KMS-11 (cell line): ENCODE results near the gene GRIK3.

Experiments used
- H2AFZ ChIP-seq: fragments of 200-600 bp; sonication (generic); 2 replicates; pipeline ENCODE4 v1.6.1; 2016; ENCODE audit warnings: antibody characterized with exemption, mixed run types, low read depth
- H3K27ac ChIP-seq: fragments of 200-600 bp; sonication (generic); 2 replicates; pipeline ENCODE4 v1.6.1; 2016; ENCODE audit warnings: mild to moderate bottlenecking, mixed run types
- H3K27me3 ChIP-seq: fragments of 200-600 bp; sonication (generic); 2 replicates; pipeline ENCODE4 v1.6.1; 2017; ENCODE audit warnings: mild to moderate bottlenecking, low read depth, mixed run types, moderate library complexity; ENCODE audit not compliant: insufficient read depth
- H3K36me3 ChIP-seq: fragments of 200-600 bp; sonication (generic); 2 replicates; pipeline ENCODE4 v1.6.1; 2017; ENCODE audit warnings: mild to moderate bottlenecking, mixed run types; ENCODE audit not compliant: insufficient read depth
- H3K4me1 ChIP-seq: fragments of 200-600 bp; sonication (generic); 2 replicates; pipeline ENCODE4 v1.6.1; 2016; ENCODE audit warnings: mild to moderate bottlenecking, low read depth, mixed run types; ENCODE audit not compliant: poor library complexity, severe bottlenecking
- H3K4me2 ChIP-seq: fragments of 200-600 bp; sonication (generic); 2 replicates; pipeline ENCODE4 v1.7.0; 2016; ENCODE audit warnings: mild to moderate bottlenecking, mixed run types
- H3K4me3 ChIP-seq: fragments of 200-600 bp; sonication (generic); IDR thresholded peaks from 2 replicates; pipeline ENCODE4 v1.6.1; 2017; ENCODE audit warnings: low read depth, low read length, mixed read lengths; ENCODE audit not compliant: insufficient read depth
- H3K79me2 ChIP-seq: fragments of 200-600 bp; sonication (generic); 2 replicates; pipeline ENCODE4 v1.6.1; 2016; ENCODE audit warnings: low read depth, mixed run types; ENCODE audit not compliant: insufficient read depth
- H3K9ac ChIP-seq: fragments of 200-600 bp; sonication (generic); 2 replicates; pipeline ENCODE4 v1.6.1; 2016; ENCODE audit warnings: mild to moderate bottlenecking, mixed run types
- H4K20me1 ChIP-seq: fragments of 200-600 bp; sonication (generic); 2 replicates; pipeline ENCODE4 v1.6.1; 2016; ENCODE audit warnings: mild to moderate bottlenecking, mixed run types; ENCODE audit not compliant: insufficient read depth
- TF ChIP-seq, protein P1 (sequence below): fragments of 200-600 bp; sonication (generic); conservative IDR thresholded peaks from 2 replicates; pipeline ENCODE4 v1.6.1; 2017; ENCODE audit warnings: low read depth, mild to moderate bottlenecking, antibody characterized with exemption, low read length, moderate library complexity, mixed read lengths

Gene GRIK3

DNA sequence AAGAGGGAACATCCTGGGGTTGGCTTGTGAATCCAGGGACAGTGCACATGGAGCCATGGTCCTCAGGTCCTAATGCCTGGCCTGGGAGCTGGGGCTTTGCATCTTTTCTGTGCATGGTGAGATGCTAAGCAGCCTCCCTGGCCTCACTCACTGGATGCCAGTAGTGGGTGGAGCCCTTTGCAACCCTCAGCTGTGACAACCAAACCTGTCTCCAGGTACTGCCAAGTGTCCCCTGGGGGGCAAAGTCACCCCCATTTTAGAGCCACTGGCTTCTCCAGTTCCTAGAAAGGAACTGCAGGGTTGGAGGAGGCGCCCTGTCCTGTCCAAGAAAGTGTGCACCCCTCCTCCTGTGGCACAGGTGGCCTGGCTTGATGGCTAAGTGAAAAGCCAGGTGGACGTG is 44.6 kb upstream of the GRIK3 start:
- no peak overlapping the region for H3K4me3 ChIP-seq
- TF ChIP-seq, protein P1, sequence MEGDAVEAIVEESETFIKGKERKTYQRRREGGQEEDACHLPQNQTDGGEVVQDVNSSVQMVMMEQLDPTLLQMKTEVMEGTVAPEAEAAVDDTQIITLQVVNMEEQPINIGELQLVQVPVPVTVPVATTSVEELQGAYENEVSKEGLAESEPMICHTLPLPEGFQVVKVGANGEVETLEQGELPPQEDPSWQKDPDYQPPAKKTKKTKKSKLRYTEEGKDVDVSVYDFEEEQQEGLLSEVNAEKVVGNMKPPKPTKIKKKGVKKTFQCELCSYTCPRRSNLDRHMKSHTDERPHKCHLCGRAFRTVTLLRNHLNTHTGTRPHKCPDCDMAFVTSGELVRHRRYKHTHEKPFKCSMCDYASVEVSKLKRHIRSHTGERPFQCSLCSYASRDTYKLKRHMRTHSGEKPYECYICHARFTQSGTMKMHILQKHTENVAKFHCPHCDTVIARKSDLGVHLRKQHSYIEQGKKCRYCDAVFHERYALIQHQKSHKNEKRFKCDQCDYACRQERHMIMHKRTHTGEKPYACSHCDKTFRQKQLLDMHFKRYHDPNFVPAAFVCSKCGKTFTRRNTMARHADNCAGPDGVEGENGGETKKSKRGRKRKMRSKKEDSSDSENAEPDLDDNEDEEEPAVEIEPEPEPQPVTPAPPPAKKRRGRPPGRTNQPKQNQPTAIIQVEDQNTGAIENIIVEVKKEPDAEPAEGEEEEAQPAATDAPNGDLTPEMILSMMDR = no peak
- no peaks in the 10 kb centered on the region for H4K20me1 ChIP-seq
- no peaks in the 10 kb centered on the region for H3K79me2 ChIP-seq
- H3K4me2 ChIP-seq = no peak overlapping the region
- no peak overlapping the region for H3K9ac ChIP-seq
- H3K27ac ChIP-seq = no peak overlapping the region
- no peaks in the 10 kb centered on the region for H3K36me3 ChIP-seq
- H3K4me1 ChIP-seq = no peaks in the 10 kb centered on the region
- peaks cover 33% of the 10 kb centered on the region; the same call in 1 of the 2 replicates for H3K27me3 ChIP-seq
- no peak overlapping the region for H2AFZ ChIP-seq

DNA sequence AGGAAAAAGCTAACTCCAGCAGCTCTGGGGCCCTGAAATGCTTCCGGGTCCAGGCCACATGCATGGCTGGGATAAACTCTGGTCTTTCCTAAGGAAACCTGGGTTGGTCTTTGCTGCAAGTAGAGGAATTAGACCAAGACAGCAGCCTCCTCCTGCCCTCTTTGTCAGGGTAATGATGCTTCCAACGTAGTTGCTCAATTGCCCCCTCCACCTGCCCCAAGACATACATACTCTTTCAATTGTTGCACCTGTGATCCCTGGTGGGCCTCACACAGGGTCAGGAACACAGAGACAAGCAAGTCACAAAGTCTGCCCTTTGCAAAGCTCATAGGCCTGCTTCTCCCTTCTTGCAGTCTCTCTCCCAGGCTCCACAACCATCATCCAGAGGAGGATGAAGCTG is 41.9 kb upstream of the GRIK3 start:
- Histone ChIP-seq H2AFZ (no peak overlapping the region), H3K27me3 (peaks cover 23% of the 10 kb centered on the region; the same call in 1 of the 2 replicates), H3K79me2 (no peaks in the 10 kb centered on the region), H3K27ac (no peak overlapping the region), H3K9ac (no peak overlapping the region), H4K20me1 (no peaks in the 10 kb centered on the region), H3K36me3 (no peaks in the 10 kb centered on the region), H3K4me1 (no peaks in the 10 kb centered on the region), H3K4me3 (no peak overlapping the region), H3K4me2 (no peak overlapping the region)
- TF ChIP-seq, protein P1 = no peak

DNA sequence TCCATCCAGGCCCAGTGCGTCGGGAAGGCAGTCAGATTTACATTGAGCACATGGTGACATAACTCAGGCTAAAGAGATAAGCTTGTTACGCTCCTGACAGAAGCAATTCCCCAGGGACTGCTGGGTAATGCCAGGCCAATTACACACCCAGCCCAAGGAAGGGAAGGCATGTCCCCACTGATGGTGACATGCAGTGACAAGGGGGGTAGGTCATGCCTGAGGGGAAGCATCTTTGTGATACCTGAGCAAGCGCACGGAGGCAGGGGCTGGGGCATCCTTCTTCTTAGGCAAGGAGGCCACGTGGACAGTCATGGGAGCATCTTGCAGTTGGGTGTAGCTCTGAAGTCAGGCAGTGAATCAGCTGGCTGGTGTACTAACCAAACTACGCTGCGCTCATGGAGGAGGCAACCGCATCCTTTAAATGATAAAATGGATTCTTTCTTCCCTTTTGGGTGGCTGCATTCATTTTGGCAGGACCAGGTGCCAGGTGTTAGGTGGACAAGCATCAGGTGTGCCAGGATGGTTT is 39.6 kb upstream of the GRIK3 start:
- Histone ChIP-seq H3K4me2 (no peak overlapping the region), H3K4me1 (no peaks in the 10 kb centered on the region), H3K9ac (no peak overlapping the region), H3K36me3 (no peaks in the 10 kb centered on the region), H3K27me3 (peaks cover 31% of the 10 kb centered on the region), H3K79me2 (no peaks in the 10 kb centered on the region), H4K20me1 (no peaks in the 10 kb centered on the region), H3K4me3 (no peak overlapping the region), H3K27ac (no peak overlapping the region), H2AFZ (no peak overlapping the region)
- TF ChIP-seq, protein P1 = no peak

DNA sequence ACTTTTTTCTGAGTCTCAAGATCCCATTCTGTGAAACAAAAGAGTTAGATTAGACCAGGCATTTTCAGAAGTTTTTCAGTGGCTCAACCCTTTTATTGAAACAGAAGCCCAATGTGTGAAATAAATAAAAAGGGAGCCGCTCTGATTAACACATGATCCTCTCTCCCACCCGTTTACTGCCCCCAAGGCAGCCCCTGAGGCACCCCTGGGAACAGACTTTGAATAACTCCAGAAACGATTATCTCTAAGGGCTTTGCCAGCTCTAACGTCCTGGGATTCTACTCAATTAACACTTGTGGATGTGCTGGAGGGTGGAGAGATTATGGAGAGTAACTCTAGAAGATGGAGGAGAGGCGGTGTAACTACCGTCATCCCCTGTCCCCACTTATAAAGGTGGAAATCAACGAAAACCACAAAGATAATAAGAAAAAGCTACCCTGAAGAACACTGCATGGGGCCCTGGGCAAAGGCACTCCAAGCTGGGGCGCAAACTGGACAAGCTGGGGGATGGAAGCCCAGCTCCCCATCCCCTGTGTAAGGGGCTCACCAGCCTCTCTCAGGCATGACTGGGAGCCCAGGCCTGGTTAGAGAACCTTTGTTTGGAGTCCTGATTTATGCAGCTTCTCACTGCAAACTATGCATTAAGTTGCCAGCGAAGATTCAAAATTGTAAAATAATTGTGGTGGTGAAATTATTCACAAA is 39.0 kb upstream of the GRIK3 start:
- Histone ChIP-seq H3K27ac (no peak overlapping the region), H3K36me3 (no peaks in the 10 kb centered on the region), H2AFZ (no peak overlapping the region), H3K79me2 (no peaks in the 10 kb centered on the region), H3K27me3 (peaks cover 34% of the 10 kb centered on the region), H4K20me1 (no peaks in the 10 kb centered on the region), H3K9ac (no peak overlapping the region), H3K4me2 (no peak overlapping the region), H3K4me3 (no peak overlapping the region), H3K4me1 (no peaks in the 10 kb centered on the region)
- TF ChIP-seq, protein P1 = no peak
